ENCODE results near the gene RARRES1.

Gene RARRES1

GRCh38 chr3:158735296-158736033, 3.2 kb upstream of the RARRES1 start:
- no peak for DNase-seq (ENCODE audit: extremely low read depth in 1 of 2, low read depth in 1 of 2)

DNA sequence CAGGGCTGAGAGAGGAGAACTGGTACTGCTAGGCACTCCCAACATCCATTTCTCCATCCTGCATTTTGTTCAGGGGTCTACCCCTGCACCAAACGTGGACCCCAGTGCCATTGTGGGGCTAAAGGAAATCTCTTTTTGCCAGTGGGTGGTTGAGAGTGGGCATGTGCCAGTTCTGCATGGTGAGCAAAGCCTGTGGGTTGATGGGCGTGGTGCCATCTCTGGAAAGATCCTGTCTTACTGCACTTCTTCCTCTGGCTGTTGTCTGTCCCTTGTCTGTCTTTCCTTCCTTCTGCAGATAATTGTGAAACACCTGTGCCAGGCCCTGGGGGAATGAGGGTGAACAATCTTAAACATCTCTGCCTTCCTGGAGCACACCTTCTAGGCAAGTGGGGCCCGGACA, 1.4 kb upstream of the RARRES1 start:
- DNase-seq (ENCODE audit: extremely low read depth in 1 of 2, low read depth in 1 of 2) = no peak

- no peak for DNase-seq (ENCODE audit: extremely low read depth in 1 of 2, low read depth in 1 of 2)
These were observed 571 bp upstream of the RARRES1 start for GRCh38 chr3:158732856-158733200.

DNA sequence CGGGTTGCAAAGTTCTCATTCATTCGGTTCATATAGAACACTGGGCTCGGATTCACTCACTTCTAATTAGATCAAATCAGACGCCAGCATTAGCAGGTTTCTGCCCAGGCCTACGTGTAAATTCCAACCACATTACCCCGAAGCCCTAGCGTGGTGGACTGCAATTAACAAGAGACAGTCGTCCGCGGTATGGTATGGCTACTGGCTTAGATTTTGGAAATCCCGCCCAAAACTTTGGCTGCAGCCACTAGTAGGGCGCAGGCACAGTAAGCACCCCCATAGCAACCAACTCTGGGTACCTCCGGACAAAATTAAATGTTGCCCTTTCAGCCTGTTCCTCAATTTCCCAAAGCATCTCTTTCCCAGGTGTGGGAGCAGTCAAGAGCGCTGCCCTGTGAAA, 771 bp downstream of the RARRES1 start:
- DNase-seq (ENCODE audit: extremely low read depth in 1 of 2, low read depth in 1 of 2) = no peak

DNA sequence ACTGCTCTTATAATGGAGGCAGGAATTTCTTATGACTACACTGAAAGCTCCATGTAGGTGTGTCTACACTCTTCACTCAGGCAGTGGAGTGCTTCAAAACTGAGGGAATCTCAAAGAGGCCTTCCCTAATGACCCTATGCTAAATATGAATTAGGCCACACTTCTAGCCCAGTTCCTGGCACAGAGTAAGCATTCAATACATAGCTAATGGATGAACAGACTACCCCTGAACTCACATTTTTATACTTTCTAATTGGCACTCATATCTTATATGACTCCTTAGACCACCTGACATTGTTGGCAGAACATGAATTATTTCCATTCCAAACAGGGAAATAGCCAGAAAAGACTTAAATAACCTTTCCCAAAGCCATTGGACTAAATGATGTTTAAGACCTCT, 3.4 kb downstream of the RARRES1 start:
- no peak for DNase-seq (ENCODE audit: extremely low read depth in 1 of 2, low read depth in 1 of 2)

DNA sequence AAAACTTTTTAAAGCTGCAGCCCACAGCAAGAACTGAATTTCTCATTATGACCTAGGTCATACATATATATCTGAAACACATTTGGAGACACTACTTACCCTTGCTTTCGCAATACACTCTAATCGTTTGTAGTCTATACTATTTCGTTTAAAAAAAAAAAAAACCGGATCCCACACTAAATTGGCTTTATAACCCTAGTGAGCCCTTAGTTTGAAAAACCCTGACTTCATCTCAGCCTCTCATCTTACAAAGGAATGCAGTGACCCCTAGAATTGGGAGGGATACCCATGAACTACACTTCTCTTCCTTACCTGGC, 4.2 kb downstream of the RARRES1 start:
- no peak for DNase-seq (ENCODE audit: extremely low read depth in 1 of 2, low read depth in 1 of 2)

DNA sequence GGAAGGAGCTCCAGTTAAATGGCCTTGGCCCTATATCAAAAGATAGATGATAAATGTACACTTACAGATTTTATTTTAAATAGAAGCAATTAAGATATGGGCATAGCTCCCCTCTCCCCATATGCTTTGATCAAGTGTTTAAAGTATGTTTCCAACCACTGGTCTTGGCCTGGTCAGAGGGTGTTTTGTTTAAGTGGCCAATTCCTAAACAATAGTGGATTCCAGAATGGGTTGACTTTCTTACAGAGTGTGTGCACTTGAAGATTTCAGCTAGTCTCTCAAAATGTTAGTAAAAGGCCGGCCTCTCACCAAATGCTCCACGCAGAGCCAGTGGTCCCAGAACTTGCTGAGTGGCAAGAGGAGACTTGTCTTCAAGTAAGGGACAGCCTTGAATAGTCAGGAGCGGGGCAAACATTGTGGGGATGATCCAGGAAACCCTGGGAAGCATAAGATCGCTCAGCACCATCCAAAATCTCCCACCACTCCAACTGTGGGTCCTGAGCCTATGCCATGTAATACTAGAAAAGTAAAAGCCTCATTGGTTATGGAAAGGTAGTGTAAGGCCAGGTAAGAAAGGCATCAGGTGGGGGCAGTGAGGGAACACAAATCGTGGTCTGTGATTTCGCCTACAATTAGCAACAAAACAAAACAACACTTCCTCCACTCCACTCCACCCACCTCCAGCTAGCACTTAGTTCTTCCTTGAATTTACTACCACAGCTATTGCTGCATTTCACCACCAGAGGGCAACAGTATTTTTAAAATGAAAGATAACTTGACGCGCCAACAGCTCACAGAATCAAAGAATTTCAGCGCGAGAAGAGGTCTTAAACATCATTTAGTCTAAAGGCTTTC, 4.8 kb downstream of the RARRES1 start:
- no peak for DNase-seq (ENCODE audit: extremely low read depth in 1 of 2, low read depth in 1 of 2)

GRCh38 chr3:158725348-158726011, 6.8 kb downstream of the RARRES1 start:
- no peak for DNase-seq (ENCODE audit: extremely low read depth in 1 of 2, low read depth in 1 of 2)

DNA sequence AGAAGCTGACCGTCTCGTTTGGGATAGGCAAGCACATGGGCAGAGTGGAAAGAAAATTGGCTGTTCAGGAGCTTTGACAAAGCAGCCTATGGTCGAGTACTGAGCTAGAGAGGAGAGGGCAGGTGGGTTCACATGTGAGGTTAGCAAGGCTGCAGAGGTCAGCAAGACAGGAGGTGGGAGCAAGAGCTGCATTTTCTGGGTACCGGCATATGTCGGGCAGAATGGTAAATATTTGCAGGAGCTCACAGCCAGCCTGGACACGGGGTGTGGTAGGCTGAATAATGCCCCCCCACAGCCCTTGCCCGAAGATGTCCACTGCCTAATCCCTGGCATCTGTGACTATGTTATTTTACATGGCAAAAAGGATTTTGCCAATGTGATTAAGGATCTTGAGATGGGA, 8.3 kb downstream of the RARRES1 start:
- DNase-seq (ENCODE audit: extremely low read depth in 1 of 2, low read depth in 1 of 2) = no peak

DNA sequence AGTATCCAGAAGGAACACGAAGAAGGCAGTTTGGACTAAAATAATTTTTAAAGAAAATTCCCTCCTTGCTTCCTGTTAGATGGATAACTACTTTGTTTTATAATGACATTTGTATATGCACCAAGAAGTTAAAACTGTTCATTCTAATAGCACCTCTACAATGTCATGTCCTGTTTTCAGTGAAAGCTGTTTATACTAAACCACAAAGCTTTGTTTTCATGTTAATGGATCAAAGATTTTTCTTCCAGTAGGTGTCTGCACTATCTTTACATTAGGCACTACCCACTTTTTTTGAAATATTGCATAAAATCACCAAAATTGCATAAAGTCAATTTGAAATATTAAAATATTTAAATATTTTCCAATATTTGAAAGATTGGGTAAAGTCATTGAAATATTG, 10.1 kb downstream of the RARRES1 start:
- DNase-seq (ENCODE audit: extremely low read depth in 1 of 2, low read depth in 1 of 2) = no peak

DNA sequence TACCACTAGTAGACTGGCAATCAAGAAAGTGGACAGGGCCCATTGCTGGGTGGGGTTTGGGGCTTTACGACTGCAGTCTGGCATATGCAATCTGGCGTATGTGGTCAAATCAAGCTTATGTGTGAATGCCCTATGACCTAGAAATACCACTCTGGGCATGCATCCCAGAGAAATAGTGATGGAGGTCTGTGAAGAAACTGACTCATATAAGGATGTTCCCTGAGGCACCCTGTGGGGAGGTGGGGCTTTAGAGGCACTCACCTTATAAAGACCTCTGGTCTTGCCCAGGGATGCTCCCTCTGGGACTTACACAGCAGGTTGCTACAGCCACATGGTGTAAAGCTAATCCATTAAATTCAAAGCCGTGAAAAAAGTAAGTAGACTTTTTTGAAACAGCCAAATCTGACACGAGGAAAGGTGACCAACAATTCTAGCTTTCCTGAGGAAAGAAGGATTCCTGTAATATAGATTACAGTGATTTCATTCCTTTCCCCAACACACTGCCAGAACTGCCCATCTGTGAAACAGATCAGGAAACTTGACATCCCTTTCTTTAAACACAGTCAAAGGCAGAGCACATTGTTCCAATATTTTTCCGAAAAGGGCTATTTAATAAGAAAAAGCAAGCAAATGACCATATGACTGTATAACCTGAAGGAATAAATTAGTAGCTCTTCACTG, 13.6 kb downstream of the RARRES1 start:
- no peak for DNase-seq (ENCODE audit: extremely low read depth in 1 of 2, low read depth in 1 of 2)

DNA sequence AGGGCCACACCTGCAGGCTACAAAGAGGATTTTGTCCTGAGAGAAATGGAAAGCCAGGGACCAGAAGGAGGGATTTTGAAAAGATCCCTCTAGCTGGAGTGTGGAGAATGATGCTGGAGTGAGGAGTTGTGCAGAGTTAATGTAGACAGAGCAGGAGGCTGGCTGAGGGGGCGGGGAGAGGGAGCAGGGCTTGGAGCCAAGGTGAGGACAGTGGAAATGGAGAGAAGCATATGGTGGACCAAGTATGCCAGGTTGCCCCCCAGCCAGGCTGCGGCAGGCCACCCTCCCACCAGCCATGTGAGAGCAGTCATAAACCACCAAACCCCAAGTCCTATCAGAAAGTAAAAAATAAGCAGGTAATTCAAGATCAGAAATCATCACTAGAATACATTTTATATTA, 14.7 kb downstream of the RARRES1 start:
- no peak for DNase-seq (ENCODE audit: extremely low read depth in 1 of 2, low read depth in 1 of 2)

DNA sequence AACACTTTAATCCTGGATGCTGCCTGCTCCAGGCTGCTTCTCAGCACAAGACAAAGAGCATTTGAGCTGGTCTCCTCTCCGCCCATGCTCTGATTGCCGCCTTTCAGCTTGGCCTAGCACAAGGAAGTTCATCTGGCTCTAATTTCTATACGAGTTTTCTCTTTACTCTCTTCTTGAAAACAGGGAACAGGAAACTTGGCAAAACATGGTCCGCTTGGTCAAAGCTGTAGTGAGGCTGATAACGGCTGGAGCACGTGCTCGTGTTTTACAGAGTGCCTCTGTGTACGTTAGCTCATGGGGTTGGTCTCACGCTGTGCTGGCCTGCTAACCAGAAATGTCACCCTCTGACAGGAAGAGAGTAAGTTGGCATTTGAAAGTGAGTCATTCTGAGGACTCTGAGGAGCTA, 19.2 kb downstream of the RARRES1 start:
- DNase-seq (ENCODE audit: extremely low read depth in 1 of 2, low read depth in 1 of 2) = no peak

- no peak for DNase-seq (ENCODE audit: extremely low read depth in 1 of 2, low read depth in 1 of 2)
These were observed 19.8 kb downstream of the RARRES1 start for GRCh38 chr3:158712443-158712842.

GRCh38 chr3:158711886-158712285, 20.4 kb downstream of the RARRES1 start:
- DNase-seq (ENCODE audit: extremely low read depth in 1 of 2, low read depth in 1 of 2) = no peak

DNA sequence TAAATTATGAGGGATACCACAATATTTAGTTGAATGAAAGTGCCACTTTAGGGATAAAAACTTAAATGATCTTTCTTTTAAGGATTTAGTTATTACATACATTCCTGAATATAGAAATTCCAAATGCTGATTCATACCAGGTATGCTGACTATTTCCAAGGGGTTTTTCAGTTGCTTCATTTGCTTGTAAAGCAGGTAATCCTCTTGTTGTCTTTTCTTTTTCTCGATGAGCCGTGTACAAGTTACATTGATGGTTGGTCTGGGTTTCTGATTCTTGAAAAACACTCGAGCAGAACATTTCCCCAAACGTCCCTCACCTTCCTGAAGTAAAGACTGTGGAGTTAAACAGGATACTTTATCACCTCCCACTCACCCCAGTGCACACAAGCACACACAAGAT, 21.7 kb downstream of the RARRES1 start:
- no peak for DNase-seq (ENCODE audit: extremely low read depth in 1 of 2, low read depth in 1 of 2)

GRCh38 chr3:158709666-158710083, 22.6 kb downstream of the RARRES1 start:
- no peak for DNase-seq (ENCODE audit: extremely low read depth in 1 of 2, low read depth in 1 of 2)

DNA sequence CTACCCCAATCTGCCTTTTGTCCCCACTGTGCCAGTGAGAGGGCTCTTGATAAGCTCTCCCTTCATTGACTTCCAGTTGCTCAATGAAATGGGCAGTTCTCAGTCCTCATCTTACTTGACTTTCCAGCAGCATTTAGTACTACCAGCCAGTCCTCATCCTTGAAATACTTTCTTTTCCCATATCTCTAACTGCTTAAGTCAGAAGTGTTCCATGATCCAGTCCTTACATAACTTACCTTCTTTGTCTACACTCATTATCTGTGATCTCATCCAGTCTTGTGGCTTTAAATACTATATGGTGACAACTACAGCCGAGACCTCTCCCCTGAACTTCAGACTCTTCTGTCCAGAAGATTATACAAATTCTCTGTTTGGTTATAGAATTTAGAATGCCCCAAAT, 28.7 kb downstream of the RARRES1 start:
- DNase-seq (ENCODE audit: extremely low read depth in 1 of 2, low read depth in 1 of 2) = no peak

DNA sequence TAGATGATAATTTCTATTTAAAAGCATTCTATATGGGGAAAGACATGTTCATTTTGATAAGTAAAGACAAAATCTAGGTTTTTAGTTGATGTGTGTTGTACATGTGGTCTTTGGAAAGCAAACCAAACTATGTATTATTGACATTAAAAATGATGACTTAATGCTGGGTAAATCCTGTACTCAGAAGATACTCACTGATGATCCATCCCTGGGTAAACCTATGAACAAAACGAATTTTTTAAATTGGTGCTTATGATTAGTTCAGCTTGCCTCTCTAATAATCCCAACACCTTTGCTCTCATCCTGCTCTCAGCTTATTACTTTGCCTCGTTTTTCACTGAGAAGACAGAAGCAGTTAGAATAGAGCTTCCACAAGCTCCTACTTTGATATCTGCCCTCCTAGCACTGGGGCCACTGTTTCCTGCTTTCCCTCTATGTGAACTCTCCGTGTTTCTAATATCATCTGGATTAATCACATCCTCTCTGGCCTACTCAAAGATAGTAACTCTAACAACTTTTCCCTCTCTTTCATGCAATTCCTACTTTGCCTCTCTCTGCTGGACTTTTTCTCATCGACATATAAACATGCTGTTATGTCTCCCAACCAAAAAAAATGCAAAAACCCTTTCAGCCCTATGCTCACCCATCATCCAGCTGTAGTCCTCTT, 29.3 kb downstream of the RARRES1 start:
- no peak for DNase-seq (ENCODE audit: extremely low read depth in 1 of 2, low read depth in 1 of 2)

GRCh38 chr3:158701420-158702065, 30.7 kb downstream of the RARRES1 start:
- DNase-seq (ENCODE audit: extremely low read depth in 1 of 2, low read depth in 1 of 2) = no peak
